HG02943 (cell line): Measurements from ENCODE around the gene ZBED5.
A peak's percentile ranks its signal among the peaks of the same experiment; 100 is the strongest.

Source experiments
- ATAC-seq: cut with Tn5 transposase; IDR thresholded peaks from one replicate; pipeline ENCODE4 v1.9.1; 2021; ENCODE audit warnings: mild to moderate bottlenecking, low read depth, moderate library complexity; ENCODE audit not compliant: unreplicated experiment

ZBED5 gene

GRCh38 chr11:10881892-10882291, 24.0 kb upstream of the ZBED5 start:
- ATAC-seq, result no peak

- no peak for ATAC-seq
These were observed 20.8 kb upstream of the ZBED5 start for GRCh38 chr11:10878408-10879214.

GRCh38 chr11:10876158-10876557, 18.3 kb upstream of the ZBED5 start:
- no peak for ATAC-seq

DNA sequence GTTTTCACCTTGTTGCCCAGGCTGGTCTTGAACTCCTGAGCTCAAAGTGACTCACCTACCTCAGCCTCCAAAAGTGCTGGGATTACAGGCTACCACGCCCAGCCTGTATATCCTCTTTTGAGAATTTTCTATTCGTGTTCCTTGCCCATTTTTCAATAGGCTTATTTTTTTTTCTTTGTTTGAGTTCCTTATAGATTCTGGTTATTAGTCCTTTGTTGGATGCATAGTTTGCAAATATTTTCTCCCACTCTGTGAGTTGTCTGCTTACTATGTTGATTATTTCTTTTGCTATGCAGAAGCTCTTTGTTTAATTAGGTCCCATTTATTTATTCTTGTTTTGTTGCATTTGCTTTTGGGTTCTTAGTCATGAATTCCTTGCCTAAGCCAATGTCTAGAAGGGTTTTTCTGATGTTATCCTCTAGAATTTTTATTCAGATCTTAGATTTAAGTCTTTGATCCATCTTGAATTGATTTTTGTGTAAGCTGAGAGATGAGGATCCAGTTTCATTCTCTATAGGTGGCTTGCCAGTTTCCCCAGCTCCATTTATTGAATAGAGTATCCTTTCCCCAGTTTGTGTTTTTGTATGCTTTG, 17.7 kb upstream of the ZBED5 start:
- no peak for ATAC-seq

- no peak for ATAC-seq
These were observed 14.2 kb upstream of the ZBED5 start for GRCh38 chr11:10872097-10872496.

DNA sequence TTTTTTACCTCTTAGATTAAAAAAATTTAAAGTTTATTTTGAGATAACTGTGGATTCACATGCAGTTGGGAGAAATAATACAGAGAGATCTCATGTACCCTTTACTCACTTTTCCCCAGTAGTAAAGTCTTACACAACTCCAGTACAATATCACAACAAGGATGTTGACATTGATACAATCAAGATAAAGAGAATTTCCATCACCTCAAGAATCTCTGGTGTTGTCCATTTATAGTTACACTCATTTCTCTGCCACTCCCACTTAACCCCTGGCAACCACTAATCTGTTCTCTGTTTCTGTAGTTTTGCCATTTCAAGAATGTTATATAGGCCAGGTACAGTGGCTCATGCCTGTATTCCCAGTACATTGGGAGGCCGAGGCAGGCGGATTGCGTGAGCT, 10.5 kb upstream of the ZBED5 start:
- no peak for ATAC-seq

GRCh38 chr11:10866893-10867331, 9.1 kb upstream of the ZBED5 start:
- no peak for ATAC-seq

DNA sequence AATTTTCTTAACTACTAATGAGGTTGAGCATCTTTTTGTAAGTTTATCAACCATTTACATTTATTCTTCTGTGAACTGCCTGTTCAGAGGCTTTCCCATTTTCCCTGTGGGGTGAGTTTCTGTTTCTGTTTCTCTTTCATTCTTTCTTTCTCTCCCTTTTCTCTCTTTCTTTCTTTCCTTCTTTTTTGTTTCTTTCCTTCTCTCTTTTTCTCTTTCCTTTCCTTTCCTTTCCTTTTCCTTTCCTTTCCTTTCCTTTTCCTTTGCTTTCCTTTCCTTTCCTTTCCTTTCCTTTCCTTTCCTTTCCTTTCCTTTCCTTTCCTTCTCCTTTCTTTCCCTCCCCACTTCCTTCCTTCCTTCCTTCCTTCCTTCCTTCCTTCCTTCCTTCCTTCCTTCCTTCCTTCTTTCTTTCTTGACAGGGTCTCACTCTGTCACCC, 8.0 kb upstream of the ZBED5 start:
- ATAC-seq, result no peak

- no peak for ATAC-seq
These were observed 6.8 kb upstream of the ZBED5 start for GRCh38 chr11:10864688-10865087.

DNA sequence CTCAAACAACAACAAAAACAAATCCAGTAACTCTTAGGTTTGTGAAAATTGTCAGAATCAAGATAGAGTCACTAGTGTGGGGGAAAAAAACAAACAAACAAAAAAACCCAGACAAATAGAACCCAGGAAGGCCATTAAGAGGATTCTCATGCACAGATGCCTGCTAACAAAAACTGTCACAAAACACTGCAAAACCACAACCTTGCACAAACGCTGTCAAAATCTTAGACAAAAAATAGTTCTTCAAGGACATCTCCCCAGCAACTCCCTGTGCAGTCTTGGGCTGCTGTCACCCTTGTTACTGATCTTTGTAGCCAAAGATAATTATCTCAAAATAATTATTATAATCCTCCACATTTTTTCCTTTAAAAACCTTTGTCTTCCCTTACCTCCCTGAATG, 4.6 kb upstream of the ZBED5 start:
- no peak for ATAC-seq

DNA sequence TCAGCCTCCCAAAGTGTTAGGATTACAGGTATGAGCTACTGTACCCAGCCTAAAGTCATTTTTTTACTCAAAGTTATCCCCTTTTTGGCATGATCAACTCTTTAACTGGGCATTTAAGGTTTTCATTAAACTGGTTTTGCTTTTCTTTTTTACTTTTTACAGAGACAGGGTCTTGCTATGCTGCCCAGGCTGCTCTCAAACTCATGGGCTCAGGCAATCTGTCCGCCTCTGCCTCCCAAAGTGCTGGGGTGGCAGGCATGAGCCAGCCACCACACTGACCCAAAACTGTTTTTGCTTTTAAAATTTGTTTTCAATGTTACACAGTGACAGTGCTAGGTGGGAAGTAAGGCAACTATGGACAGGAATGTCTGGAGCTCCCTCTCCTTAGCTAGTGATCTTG, 3.9 kb upstream of the ZBED5 start:
- no peak for ATAC-seq

- no peak for ATAC-seq
These were observed 3.2 kb upstream of the ZBED5 start for GRCh38 chr11:10861047-10861446.

DNA sequence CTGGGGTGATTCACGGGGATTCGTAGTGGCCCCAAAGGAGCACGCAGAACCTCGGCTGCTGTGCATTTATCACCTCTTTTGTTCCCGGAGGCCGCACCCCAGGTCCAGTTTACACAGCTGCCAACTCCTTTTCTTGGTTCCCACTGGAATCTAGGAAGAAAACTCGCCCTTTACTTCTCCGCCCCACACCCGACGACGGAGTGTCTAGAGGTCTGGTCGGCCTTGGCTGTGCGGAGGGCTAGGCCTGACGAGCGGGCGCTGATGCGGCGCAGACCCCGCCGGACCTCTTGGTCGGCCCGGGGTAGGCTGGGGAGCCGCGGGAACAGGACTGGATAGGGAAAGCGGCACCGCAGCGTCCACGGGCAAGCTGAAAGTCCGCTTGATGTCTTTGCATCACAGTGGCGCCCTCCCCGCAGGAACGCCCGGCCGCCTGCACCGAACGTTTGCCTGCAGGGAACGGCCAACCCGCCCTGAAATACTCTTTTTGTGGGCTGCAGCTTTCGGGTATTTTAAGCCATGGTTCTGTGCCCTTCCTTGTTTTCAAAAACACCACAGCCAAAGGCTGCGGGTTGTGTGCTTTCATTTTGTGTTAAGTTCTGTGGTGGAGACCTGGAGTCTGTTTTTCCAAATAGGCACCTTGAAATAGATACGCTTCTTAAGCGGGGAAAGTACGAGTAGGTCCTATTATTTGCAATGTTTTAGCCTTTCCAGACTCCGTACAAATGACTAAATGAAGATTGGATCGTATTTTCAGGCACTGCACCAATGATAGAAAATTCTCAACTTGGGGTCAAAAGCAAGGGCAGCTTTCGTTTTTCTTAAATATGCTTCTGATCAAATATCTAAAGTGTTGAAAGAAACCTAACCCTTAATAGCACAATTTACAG, 829 bp upstream of the ZBED5 start:
- ATAC-seq, result peak; percentile 32

- ATAC-seq, result peak; percentile 21
These were observed 469 bp downstream of the ZBED5 start for GRCh38 chr11:10857459-10857708.

DNA sequence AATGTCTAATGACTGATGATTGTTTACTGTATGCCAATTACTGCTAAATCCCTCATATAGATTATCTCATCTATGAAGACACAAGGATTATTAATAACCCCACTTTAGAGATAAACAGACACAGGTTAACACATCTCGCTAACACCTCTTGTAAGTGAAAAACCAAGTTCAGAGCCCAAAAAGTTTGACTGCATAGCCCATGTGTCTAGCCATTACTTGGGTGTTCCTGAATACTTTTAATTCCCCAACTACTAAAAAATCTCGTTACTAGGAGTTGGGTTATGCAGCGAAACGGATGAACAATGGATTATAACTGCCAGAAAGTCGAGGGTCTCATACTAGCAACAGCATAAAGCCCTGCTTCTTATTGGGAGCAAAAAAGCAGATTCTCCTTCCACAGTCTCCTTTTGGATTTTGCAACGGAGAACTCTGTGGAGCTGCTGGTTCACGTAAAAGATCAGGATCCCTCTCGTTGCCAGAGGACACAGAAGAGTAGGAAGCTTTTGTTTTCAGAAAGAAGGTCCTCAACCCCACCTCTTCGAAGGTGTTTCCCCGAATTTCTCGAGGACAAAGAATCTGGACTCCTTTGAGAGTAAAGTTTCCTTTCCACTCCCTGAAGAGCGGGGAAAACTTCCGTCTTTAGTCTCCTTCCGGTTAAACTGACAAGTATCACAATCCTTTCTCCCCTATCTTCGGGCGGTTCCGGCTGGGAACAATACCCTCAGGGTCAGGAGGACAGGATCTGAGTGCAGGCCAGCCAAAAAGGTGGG, 979 bp downstream of the ZBED5 start:
- ATAC-seq, result no peak

GRCh38 chr11:10855295-10855694, 2.6 kb downstream of the ZBED5 start:
- ATAC-seq, result no peak

DNA sequence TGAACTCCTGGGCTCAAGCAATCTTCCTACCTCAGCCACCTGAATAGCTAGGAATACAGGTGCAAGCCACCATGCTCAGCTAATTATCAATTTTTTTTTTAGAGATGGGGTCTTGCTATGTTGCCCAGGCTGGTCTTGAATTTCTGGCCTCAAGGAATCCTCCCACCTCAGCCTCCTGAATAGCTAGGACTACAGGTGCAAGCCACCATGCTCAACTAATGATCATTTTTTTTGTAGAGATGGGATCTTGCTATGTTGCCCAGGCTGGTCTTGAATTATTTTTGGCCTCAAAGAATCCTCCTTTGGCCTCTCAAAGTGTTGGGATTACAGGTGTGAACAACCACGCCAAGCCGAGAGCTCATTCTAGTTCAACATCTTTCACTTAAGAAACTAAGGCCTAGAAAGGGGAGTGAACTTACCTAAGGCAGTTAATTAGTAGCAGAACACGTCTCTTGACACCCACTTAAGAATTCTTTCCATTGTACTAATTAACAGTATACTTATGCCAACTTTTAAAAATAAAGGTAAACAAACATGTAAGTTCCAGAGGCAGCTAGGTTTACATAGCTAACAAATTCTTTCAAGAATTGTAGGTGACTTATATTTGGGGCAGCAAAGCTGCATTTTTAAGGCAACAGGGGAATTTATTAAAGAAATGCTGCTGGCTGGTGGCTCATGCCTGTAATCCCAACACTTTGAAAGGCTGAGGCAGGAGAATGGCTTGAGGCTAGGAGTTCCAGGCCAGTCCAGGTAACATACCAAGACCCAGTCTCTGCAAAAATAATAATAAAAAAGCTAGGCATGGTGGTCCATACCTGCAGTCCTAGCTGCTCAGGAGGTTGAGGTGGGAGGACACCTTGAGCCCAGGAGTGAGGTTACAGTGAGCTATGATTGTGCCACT, 9.6 kb downstream of the ZBED5 start:
- no peak for ATAC-seq

GRCh38 chr11:10846660-10847059, 11.2 kb downstream of the ZBED5 start:
- ATAC-seq, result no peak

DNA sequence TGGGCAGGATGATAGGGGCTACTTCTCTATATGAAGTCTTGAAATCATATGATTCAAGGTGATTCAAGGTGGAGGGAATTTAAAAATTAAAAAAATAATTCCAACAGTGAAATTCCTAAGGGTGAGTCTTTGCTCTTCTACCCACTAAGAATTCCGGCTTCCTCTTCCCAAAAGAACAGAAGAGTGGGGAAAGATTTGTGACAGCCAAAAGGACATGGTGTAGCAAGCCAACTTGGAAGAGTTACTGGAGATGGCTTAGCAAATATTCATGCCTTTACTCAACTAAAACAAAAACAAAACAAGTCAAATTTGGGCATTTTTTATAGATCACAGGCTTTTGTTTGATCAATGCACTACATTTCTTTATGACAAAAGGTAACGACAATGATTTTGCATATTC, 12.3 kb downstream of the ZBED5 start:
- ATAC-seq, result no peak

DNA sequence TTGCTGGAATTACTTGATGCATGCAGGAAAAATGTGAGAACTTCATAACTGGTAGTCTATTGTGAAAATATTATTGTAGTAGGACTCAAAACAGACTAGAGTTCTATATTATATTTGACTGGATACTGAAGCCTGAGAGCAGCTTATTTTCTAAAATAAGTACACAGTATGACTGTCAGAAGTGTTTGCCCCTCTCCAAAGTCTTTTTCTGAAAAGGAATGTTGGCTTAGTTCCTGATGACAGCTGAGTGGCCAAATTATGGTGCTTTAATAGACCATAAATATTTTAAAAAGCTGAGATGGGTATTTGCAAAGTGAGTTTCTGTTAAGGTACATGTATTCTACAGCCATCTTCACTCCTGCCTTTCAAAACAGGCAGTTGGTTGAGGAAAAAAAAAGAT, 13.1 kb downstream of the ZBED5 start:
- no peak for ATAC-seq
